GM18526 (cell line): ENCODE data around the gene PEAR1.

Experiments used
- POLR2A ChIP-seq: IDR thresholded peaks from 3 replicates; pipeline ENCODE4 v1.6.1; 2011; ENCODE audit not compliant: insufficient read length; ENCODE audit errors: extremely low read depth

PEAR1 gene

GRCh38 chr1:156963621-156964020, 70.1 kb downstream of the PEAR1 start:
- TF ChIP-seq POLR2A = no peak

GRCh38 chr1:156964441-156964840, 70.9 kb downstream of the PEAR1 start:
- no peak for TF ChIP-seq POLR2A
